Nephron (organoid): ENCODE data around the gene TBCC.

Experiments
- H3K27ac Mint-ChIP-seq, 3 experiments: 2 replicates each; pipeline ENCODE4 v1.8.0; 2020; ENCODE audit warnings: mixed read lengths in 3 of 3, mild to moderate bottlenecking in 2 of 3, moderate library complexity in 1 of 3
- H3K27me3 Mint-ChIP-seq: 2 replicates; pipeline ENCODE4 v1.8.0; 2021; ENCODE audit warnings: low read depth, mild to moderate bottlenecking, moderate library complexity, mixed read lengths
- H3K36me3 Mint-ChIP-seq: 2 replicates; pipeline ENCODE4 v1.8.0; 2020; ENCODE audit warnings: low read depth, mixed read lengths
- H3K4me1 Mint-ChIP-seq: 2 replicates; pipeline ENCODE4 v1.8.0; 2020; ENCODE audit warnings: mixed read lengths
- H3K4me3 Mint-ChIP-seq, 3 experiments: 2 replicates each; pipeline ENCODE4 v1.8.0; 2020; ENCODE audit warnings: mild to moderate bottlenecking in 3 of 3, mixed read lengths in 3 of 3, moderate library complexity in 2 of 3
- H3K9me3 Mint-ChIP-seq: 2 replicates; pipeline ENCODE4 v1.8.0; 2020; ENCODE audit warnings: mixed read lengths
- TF ChIP-seq, protein P1 (sequence below), 3 experiments: fragments of 200-600 bp; sonication (generic); IDR thresholded peaks; one replicate each; pipeline ENCODE4 v1.5.0; 2021; ENCODE audit warnings: antibody characterized with exemption in 3 of 3; ENCODE audit not compliant: unreplicated experiment in 3 of 3

Gene TBCC

DNA sequence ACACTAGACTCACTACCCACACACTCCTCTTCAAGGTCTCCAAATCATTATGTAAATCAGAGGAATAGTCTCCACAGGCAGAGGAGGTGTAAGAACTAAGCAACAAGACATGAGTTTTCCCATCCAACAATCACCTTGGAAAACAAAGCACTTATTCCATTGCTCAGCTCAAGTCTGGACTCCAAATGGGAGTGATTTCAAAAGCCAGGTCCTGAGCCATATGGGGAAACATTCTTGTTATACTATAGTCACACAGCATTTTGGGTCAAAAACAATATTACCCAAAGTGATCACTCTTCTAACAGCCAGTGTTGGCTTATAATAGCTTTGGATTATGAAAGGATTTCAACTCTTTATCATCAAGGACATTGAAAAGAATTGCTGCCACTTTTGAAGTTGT, 19.9 kb downstream of the TBCC start:
- Mint-ChIP-seq H3K4me3 (no peak overlapping the region), H3K27ac (no peak overlapping the region), H3K36me3 (no peaks in the 10 kb centered on the region), H3K4me1 (peaks cover 5% of the 10 kb centered on the region), H3K27me3 (peaks cover 6% of the 10 kb centered on the region), H3K9me3 (no peaks in the 10 kb centered on the region)
- TF ChIP-seq, protein P1, sequence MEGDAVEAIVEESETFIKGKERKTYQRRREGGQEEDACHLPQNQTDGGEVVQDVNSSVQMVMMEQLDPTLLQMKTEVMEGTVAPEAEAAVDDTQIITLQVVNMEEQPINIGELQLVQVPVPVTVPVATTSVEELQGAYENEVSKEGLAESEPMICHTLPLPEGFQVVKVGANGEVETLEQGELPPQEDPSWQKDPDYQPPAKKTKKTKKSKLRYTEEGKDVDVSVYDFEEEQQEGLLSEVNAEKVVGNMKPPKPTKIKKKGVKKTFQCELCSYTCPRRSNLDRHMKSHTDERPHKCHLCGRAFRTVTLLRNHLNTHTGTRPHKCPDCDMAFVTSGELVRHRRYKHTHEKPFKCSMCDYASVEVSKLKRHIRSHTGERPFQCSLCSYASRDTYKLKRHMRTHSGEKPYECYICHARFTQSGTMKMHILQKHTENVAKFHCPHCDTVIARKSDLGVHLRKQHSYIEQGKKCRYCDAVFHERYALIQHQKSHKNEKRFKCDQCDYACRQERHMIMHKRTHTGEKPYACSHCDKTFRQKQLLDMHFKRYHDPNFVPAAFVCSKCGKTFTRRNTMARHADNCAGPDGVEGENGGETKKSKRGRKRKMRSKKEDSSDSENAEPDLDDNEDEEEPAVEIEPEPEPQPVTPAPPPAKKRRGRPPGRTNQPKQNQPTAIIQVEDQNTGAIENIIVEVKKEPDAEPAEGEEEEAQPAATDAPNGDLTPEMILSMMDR (IDR thresholded peaks at IDR 0.05; ENCODE audit: unreplicated experiment in 3 of 3), result no peak

DNA sequence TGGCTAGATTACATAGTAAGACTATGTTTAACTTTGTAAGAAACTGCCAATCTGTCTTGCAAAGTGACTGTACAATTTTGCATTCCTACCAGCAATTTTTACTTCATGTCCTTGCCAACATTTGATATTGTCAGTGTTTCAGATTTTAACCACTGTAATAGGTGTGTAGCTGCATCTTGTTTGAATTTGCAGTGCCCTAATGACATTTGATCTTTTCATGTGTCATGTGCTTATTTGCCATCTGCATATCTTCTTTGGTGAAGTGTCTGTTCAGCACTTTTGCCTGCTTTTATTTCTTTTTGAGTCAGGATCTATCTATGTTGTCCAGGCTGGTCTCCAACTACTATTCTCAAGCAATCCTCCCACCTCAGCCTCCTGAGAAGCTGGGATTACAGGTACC, 21.1 kb downstream of the TBCC start:
- TF ChIP-seq, protein P1 (IDR thresholded peaks at IDR 0.05; ENCODE audit: unreplicated experiment in 3 of 3), result no peak
- peaks cover 15% of the 10 kb centered on the region for H3K27me3 Mint-ChIP-seq
- H3K36me3 Mint-ChIP-seq, result no peaks in the 10 kb centered on the region
- H3K9me3 Mint-ChIP-seq, result no peaks in the 10 kb centered on the region
- peaks cover 5% of the 10 kb centered on the region for H3K4me1 Mint-ChIP-seq
- H3K27ac Mint-ChIP-seq, result no peak overlapping the region
- H3K4me3 Mint-ChIP-seq, result no peak overlapping the region

DNA sequence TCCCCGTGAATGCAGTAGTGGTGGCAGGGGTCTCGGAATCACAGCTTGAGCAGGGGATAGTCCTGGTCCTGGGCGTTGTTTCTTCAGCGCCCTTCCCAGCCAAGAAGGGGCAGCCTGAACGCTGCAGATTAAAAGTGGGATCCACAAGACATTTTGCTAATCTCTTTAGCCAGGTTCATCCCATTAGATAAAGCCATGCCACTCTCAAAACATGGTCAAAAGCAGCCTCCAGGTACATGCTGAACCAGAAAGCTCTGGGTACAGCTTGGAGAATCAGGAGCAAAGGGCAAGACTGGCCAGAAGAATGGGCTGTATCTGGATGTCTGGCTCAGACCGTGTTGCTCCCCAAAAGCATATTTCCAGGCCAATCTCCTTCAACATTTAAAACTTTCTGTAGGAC, 23.4 kb downstream of the TBCC start, which contains the start of gene PRPH2:
TSS of gene PRPH2 (minus strand) at position 101 of the 400 bp plus-strand sequence. CDS start 263 bp downstream, outside the sequence.
- TF ChIP-seq, protein P1 (IDR thresholded peaks at IDR 0.05; ENCODE audit: unreplicated experiment in 3 of 3), result no peak
- no peaks in the 10 kb centered on the region for H3K9me3 Mint-ChIP-seq
- no peaks in the 10 kb centered on the region for H3K36me3 Mint-ChIP-seq
- H3K4me1 Mint-ChIP-seq, result peaks cover 5% of the 10 kb centered on the region
- H3K4me3 Mint-ChIP-seq, result no peak within 1 kb of the TSS
- H3K27me3 Mint-ChIP-seq, result peaks cover 16% of the 10 kb centered on the region
- no peak within 1 kb of the TSS for H3K27ac Mint-ChIP-seq

DNA sequence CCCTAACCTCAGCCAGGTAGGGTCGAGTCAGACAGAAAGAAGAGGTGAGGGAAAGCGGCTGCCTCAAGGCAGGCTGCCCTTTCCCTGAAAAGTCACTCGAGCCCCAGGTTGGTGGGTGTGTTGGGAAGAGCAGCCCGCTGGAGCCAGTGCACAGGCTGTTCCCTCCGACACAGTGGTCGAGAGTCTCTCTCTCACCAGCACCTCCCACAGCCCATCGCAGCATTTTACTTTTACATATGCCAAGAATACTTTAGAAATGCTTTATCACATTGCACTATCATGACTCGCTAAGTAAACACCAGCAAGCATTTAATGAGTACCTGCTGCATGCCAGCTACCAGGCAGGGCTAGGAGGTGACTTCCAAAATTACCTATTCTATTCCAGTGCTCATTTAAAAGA, 25.2 kb downstream of the TBCC start:
- Mint-ChIP-seq H3K4me1 (no peaks in the 10 kb centered on the region), H3K9me3 (no peaks in the 10 kb centered on the region), H3K36me3 (no peaks in the 10 kb centered on the region), H3K27me3 (peaks cover 16% of the 10 kb centered on the region), H3K4me3 (no peak overlapping the region), H3K27ac (no peak overlapping the region)
- TF ChIP-seq, protein P1 (IDR thresholded peaks at IDR 0.05; ENCODE audit: unreplicated experiment in 3 of 3), result no peak

DNA sequence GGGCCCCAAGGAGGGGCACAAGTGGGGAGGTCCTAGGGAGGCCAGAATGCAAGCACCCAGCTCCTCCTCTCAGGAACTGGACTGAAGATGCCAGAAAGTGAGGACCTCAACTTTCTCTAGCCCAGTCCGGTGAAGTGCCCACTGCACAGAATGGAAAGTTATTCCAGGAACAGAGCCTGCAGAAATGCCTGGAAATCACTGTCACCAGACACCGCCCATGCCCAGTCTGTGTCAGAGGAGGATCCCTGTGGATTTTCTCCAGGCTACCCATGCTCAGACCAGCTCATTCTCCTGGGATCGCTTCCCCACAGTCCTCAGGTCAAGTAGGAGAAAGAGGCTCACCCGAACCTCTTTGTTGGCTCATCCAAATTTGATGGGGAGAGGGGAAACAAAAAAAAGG, 30.0 kb downstream of the TBCC start:
- no peak overlapping the region for H3K4me3 Mint-ChIP-seq
- no peak overlapping the region for H3K27ac Mint-ChIP-seq
- no peaks in the 10 kb centered on the region for H3K4me1 Mint-ChIP-seq
- TF ChIP-seq, protein P1 (IDR thresholded peaks at IDR 0.05; ENCODE audit: unreplicated experiment in 3 of 3), result no peak
- no peaks in the 10 kb centered on the region for H3K36me3 Mint-ChIP-seq
- H3K27me3 Mint-ChIP-seq, result peaks cover 10% of the 10 kb centered on the region
- peaks cover 8% of the 10 kb centered on the region for H3K9me3 Mint-ChIP-seq

DNA sequence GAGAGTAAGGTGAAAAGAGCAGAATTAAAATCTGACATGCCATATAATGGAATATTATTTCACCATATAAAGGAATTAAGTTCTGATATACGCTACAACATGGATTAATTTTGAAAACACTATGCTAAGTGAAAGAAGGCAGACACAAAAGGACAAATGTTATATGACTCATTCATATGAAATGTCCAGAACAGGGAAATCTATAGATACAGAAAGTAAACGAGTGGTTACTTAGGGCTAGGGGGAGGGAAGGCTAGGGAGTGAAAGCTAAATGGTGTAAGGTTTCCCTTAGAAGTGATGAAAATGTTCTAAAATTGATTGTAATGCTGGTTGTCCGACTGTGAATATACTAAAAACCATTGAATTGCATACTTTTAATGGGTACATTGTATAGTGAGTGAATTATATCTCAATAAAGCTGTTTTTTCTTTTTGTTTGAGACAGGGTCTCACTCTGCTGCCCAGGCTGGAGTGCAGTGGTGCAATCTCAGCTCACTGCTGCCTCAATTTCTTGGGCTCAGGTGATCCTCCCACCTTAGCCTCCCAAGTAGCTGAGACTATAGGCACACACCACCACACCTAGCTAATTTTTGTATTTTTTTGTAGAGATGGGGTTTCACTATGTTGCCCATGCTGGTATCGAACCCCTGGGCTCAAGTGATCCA, 31.7 kb downstream of the TBCC start:
- Mint-ChIP-seq H3K9me3 (peaks cover 13% of the 10 kb centered on the region), H3K27me3 (no peaks in the 10 kb centered on the region), H3K27ac (no peak overlapping the region), H3K4me3 (no peak overlapping the region), H3K36me3 (no peaks in the 10 kb centered on the region), H3K4me1 (peaks cover 7% of the 10 kb centered on the region)
- TF ChIP-seq, protein P1 (IDR thresholded peaks at IDR 0.05; ENCODE audit: unreplicated experiment in 3 of 3), result no peak
